Stimulated activated CD4-positive, alpha-beta T cell treated with anti-CD3 and anti-CD28 coated beads, Interleukin-12 subunit alpha, Interleukin-12 subunit beta, amount 100 ng/mL, for 48 hours (primary cell): ENCODE results near the gene HINT2.
A peak's percentile ranks its signal among the peaks of the same experiment; 100 is the strongest.

Source experiments
- DNase-seq, 3 donors: peaks; one replicate each; pipeline ENCODE4 v3.0.0-alpha.2; 2020; ENCODE audit warnings: low read depth in 2 of 3, low spot score in 1 of 3

The HINT2 gene

DNA sequence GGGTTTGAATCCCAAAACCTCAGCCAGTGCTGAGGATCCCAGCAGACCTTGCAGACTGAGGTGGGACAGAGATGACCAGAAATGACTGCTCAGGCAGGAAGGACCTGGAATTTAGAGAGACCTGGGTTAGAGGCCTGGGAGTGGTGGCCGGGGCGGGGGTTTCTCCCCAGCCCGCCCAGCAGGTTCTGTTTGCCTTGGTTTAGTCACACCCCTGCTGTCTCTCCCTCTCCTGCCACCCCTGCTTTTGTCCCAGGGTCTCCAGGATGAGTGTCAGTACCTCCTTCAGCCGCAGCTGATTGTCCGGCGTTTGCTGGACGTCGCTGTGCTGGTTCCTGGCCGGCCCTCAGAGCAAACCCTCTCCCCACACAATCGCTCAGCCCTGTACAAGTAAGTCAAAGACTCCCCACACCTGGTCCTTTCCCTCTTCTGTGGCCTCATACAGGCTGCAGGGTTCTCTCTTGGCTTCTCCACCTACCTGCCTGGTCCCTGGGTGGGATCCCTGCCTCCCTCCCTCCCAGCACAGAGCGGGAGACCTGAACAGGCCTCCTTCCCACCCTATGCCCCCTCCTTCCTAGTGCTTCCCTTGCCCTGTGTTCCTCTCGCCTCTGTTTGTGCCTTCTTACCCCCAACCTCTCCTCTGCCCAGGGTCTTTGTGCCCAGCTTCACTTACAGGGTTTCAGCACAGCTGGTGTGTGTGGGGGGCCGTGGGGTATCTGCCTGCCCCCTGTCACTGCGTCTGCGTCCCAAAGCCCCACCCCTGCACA is 26.2 kb upstream of the HINT2 start:
- DNase-seq, result no peak

DNA sequence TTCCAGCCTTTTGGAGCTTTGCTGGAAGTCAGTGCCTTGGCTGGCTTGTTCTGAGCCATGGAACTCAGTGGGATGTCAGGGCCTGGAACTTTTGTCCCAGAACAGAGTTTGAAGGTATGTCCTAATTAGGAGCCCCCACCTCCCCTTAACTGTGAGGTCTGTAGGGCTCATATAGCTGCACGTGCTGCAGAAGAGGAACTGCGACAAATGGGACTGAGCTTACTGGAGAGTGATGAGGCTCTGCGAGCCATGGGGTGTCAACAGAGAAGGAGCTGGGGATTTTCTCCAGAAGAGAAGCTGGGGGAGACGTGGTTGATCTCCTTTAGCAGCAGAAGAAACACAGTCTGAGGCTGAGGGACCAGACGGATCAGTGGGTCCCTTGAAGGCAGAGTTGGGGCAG is 25.1 kb upstream of the HINT2 start:
- no peak for DNase-seq

DNA sequence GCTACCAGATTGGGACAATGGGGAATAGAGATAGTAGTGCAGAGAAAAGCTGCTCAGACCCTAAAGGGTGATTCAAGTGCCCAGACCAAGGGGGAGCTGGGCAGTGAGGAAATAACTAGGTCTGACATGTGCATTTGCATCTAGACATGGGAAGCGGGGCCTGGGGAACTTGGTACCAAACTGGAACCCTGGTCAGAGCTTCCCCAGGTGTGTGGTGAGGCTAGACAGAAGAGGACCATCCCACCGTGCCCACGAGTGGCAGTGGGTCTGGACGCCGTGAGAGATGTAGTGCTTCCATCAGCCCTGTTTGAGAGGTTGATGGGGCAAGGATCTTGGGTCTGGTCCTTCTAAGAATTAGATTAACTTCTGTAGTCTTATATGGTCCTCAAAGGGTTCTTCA is 21.8 kb upstream of the HINT2 start:
- no peak for DNase-seq

DNA sequence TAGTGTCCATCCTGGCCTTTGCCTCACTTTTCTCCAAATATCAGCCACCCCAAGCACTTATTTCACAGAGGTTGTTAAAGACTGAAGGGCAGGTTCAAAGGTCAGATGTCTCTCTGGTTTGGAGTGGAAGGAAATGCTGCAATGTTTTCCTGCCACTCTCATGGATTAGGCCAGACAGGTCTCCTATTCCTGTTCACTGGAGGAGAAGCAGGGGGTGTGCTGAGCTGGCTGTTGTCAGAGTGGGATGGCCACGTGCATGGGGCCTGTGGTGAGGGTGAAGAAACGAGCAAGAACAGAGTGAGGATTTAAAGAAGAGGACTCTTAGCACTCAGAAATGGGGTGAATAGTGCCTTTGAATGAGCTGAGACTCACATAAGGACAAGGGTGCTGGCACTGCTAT is 20.9 kb upstream of the HINT2 start:
- no peak for DNase-seq

GRCh38 chr9:35835216-35835632 is 20.4 kb upstream of the HINT2 start:
- DNase-seq, result no peak

- no peak for DNase-seq
Measured at GRCh38 chr9:35834260-35835215, 19.7 kb upstream of the HINT2 start.

DNA sequence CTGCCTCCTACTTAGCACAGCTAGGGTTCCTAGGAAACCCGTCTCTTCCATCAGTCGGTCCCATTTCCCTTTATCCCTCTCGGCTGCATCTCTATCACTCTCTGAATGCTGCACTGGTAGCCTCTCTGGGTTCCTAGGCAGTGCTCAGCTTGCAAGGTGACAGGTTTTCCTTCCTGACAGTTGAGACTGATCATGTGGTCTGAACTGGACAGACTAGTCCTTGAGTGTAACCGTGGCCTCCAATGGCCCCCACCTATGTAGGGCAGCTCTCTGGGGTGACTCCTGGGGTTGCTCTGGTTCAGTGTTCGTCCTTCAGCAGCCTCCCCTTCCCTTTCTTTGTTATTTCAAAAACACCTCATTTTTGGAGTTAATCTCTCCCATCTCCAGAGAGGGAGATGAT is 18.0 kb upstream of the HINT2 start:
- DNase-seq, result no peak

- no peak for DNase-seq
Measured at GRCh38 chr9:35831040-35831439, 16.2 kb upstream of the HINT2 start.

DNA sequence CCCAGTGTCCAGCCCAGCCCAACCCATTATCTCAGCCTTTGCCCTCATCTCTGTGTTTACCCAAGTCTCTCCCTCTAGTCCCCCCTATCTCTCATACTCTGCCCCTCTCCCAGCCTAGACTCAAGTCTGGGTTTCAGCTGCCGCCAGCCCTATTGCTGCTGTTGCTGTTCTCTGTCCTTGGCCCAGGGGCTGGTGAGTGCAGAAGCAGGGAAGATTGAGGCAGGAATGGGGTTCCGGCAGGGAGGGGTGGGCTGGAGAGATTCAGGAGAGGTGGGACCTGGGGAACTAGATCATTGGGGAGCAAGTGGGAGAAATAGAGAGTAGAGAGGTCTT is 14.9 kb upstream of the HINT2 start:
- no peak for DNase-seq

DNA sequence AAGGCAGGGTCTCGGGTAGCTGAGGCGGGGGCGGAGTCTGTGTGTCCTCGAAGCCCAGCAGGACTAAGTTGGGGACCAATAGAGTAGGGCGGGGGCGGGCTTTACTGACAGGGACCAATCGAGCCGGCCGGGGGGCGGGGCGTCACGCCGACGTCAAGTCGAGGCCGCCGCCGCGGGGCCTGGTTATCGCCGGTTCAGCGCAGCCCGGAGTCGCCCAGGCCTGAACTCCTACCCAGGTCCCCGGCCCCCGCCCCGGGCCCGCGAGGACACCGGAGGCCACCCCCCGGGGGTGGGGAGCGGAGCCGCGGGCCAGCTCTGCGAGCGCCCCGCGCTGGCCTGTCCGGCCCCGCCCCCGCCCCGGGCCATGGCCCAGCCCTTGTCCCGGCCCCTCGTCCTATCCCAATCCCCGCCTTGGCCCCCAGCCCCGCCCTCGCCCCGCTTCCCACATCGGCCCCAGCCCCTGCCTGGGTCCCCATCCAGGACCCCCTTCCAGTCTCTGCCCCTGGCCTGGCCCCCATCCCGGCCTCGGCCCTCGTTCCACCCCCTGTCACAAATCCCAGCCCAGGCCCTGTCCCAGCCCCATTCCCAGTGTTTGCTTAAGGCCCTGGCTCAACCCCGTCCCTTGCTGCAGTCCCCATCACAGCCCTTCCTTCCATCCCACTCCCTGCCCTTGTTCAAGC is 14.4 kb upstream of the HINT2 start, which contains the start of gene TMEM8B:
TMEM8B (plus strand) TSS at position 145 of the 680 bp plus-strand sequence; CDS start at position 365, 220 bp downstream.
- DNase-seq, result peak; percentile 85 to 96 (median 93)

DNA sequence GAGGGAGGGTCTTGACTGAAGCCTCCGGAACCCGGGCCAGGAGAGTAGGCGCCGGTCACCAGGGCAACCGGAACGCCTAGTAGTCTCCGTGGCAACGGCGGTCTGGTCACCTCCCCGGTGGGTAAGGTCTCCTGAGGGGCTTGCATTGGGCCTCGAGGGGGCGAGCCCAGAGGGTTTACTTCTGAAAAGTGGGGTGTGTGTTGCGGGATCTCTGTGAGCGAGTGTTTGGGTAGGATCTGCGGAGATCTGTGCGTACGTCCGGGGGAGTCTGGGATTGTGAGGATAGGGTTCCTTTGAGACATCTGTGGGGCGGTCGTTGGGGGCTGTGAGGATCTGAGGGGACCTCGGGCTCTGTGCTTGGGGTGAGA is 13.9 kb upstream of the HINT2 start, which contains the start of gene FAM221B:
FAM221B (minus strand) TSS at position 17 of the 368 bp plus-strand sequence. CDS start 2,571 bp downstream, outside the sequence.
- no peak for DNase-seq

GRCh38 chr9:35827486-35827885 is 12.6 kb upstream of the HINT2 start:
- no peak for DNase-seq

DNA sequence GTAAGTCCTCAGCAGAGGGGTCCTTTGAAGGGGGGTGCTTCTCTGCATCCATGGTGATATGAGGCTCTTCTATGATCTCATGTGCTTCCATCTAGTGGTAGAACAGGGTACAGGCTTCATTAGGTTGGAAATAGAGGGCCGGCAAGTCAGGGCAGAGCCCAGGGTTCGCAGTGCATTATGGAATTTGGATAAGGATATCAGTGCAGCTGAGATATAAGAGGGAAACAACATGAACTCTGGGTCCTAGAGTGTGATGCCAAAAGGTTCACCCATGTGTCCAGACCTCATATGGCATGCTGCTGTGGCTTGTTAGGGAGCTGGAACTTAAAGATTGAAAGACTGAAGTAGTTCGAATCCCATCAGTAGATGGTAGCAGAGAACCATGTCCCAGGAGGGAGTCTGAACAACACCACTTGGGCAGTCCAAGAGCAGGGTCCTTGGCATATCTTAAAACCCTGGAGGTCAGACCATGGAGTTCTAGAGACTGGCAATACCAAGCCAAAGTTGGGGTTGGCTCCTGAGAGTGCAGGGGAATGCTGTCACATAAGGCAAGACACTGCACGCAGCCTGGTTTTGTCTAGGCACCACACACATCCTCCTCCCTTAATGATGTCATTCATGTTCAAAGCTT is 11.3 kb upstream of the HINT2 start:
- peak in 2 of 3 donors; percentile 17 to 47 for DNase-seq

- DNase-seq, result no peak
Measured at GRCh38 chr9:35822926-35823325, 8.1 kb upstream of the HINT2 start.

DNA sequence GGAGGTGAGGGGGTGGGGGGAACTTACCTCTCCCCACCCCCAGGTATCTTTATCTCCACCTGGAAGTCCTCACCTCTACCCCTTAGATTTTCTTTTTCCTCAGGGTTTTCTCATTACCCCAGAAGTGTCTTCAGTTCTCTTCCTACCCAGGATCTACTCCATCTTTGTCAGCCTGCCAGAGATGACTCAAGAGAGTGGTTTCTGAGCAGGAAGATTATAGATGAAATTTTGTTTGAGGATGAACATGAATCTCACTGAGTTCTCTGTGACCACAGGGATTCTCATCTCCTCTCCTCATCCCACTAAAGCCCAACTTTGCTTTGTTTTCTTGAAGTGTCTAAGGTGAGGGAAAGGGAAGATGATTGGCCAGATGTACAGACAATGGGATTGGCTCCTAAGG is 5.2 kb upstream of the HINT2 start:
- no peak for DNase-seq

DNA sequence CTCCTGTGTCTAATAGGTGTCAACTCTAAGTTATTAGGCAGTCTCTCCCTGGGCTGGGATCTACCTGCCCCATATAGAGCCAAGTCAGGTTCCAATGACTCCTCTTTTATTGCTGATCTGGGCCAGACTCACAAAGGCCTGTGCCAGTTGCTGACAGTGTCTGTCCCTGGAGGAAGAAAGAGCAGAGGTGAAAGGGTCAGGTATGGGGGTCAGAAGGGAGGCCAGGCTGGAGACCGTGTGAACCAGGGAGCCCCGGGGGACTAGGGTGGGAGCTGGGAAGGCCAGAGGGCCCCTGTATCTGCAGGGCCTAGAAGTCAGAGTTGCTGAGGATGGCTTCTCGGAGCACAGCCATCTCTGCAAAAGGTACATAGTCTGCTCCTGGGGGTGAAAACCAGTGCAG is 3.5 kb upstream of the HINT2 start:
- DNase-seq, result no peak

DNA sequence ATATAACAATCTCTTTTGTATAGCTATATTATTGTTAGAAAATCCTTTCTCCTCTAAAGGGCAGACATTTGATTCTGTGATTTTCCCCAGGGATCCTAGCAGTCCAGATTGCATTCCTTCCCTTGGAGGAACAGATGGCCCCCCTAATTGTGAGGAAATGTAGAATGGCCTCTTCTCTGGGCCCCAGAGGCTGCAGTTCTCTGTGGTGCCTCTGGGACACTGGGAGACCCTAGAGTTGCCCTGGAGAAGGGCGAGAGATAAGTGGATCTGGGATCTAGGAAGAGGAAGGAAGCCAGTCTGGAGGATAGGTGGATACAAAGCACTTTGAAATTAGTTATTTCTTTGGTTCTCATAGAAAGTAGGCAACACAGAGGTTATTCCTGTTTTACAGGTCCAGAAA is 1.9 kb upstream of the HINT2 start:
- DNase-seq, result no peak

DNA sequence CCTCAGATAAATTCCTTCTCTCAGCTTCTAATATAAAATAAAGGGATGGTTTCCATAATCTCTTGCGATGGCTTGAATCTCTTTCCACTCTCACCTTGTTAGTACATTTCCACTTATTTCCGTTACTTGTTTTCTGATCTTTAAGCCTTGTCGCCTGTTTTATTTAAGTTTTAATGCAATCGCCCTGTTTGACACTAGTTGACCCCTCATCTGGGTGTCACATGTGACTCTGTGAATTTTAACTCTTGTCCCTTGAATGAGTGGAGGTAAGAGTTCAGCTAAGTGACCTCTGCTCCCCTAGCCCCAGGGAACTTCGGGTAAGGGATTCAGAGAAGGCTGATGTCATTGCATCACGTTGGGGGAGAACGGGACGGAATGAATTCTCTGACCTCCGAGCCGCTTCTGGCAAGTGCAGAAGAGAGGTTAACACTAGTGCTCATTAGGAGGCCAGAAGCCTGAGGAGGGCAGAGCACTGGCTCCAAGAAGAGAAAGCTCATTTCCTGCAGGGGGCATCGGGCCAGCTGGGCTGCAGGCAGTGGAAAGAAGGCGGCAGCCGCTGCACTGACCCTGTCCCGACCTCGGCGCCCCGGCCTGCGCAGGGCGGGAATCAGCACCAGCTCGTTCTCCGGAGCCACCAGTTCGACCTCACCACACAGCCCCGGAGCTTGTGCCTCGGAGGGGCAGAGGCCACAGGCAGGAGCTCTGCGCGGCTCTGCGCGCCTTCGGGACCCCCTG is 569 bp downstream of the HINT2 start:
- peak in 1 of 3 donors; percentile 32 for DNase-seq

- no peak for DNase-seq
Measured at GRCh38 chr9:35813434-35814105, 1.3 kb downstream of the HINT2 start.
